Thymus (tissue), 11 donors: ENCODE measurements around the gene PTMS. TPM values are rescaled to one million over a fixed set of nuclear protein-coding genes. Genes with fewer than 3 reads are reported as not detected.

ENCODE experiments used
- DNase-seq, 9 donors: peaks; one replicate each; pipeline ENCODE4 v3.0.0-alpha.2; 2013; ENCODE audit warnings: low spot score in 9 of 9, low read depth in 6 of 9, missing footprints in 1 of 9
- H3K27ac ChIP-seq, 2 donors: one replicate each; pipeline ENCODE4 v1.5.1; 2013; ENCODE audit warnings: control low read depth in 1 of 2, low read depth in 1 of 2, low read length in 1 of 2, mild to moderate bottlenecking in 1 of 2, moderate library complexity in 1 of 2
- H3K27me3 ChIP-seq, 2 donors: one replicate each; pipeline ENCODE4 v1.5.1; 2013; ENCODE audit warnings: low read length in 1 of 2; ENCODE audit not compliant: control insufficient read depth in 2 of 2, insufficient read depth in 1 of 2
- H3K36me3 ChIP-seq, 2 donors: one replicate each; pipeline ENCODE4 v1.5.1; 2013; ENCODE audit warnings: low read length in 1 of 2, mild to moderate bottlenecking in 1 of 2, moderate library complexity in 1 of 2; ENCODE audit not compliant: control insufficient read depth in 2 of 2, insufficient read depth in 2 of 2
- H3K4me1 ChIP-seq, 2 donors: one replicate each; pipeline ENCODE4 v1.5.1; 2013; ENCODE audit warnings: low read length in 2 of 2; ENCODE audit not compliant: control insufficient read depth in 2 of 2, insufficient read depth in 2 of 2
- H3K4me3 ChIP-seq, 2 donors: one replicate each; pipeline ENCODE4 v1.5.1; 2013; ENCODE audit warnings: low read length in 2 of 2, control low read depth in 1 of 2, mild to moderate bottlenecking in 1 of 2
- H3K9me3 ChIP-seq, 2 donors: one replicate each; pipeline ENCODE4 v1.5.1; 2013; ENCODE audit warnings: low read length in 1 of 2, mild to moderate bottlenecking in 1 of 2; ENCODE audit not compliant: control insufficient read depth in 2 of 2, insufficient read depth in 1 of 2
- WGBS: extraction: QIAGEN DNeasy Blood & Tissue Kit; methylation state at CpG from one replicate; pipeline ENCODE4 v1.1.7; 2013; 5-methylcytosine and 5-hydroxymethylcytosine counted together
- polyA plus RNA-seq: library from polyadenylated mRNA; stranded (reverse); fragments of 200-250 nt; gene quantifications from one replicate; pipeline ENCODE4 v1.2.3, GENCODE V29; 2013
- total RNA-seq: library from RNA; stranded (reverse); fragments of 120-200 nt; gene quantifications from one replicate; pipeline ENCODE4 v1.2.4, GENCODE V29; 2013
- donor health status: healthy.

PTMS gene
- total and polyA plus RNA-seq, 2 donors = 21.9 to 186 TPM

DNA sequence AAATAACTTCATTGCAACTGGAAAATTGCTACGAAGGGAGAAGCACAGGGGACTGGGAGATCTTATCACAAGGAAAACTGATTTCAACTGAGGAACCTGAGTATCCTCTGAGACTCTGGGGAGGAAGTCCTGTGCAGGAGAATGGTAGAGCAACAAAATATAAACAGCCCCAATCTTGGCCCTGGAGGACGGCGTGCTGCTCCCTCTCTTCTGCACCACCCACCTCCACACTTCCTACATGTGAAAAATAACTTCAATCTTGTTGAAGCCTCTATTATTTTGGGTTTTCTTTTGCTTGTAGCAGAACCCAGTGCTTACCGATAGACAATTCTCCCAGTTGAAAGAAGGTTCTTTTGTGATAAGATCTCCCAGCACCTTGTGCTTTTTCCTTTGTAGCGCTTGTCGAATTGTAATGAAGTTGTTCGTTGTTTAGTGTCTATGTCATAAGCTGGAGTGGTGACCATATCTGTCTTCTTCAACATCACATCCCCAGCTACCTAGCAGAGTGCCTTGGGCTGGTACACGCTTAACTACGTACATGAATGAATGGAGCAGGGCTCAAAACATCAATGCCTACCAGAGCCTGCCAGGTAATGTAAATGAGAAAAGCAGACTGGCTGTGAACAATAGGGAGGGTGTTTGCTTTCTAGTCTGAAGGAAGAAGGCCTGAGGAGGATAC lies 20.4 kb downstream of the PTMS start:
- Histone ChIP-seq H3K36me3 (peaks cover 0 to 3% of the 10 kb centered on the region in 2 donors), H3K4me3 (peak overlapping the region; percentile 32 to 46), H3K4me1 (peaks cover 64 to 89% of the 10 kb centered on the region in 2 donors), H3K9me3 (peaks cover 0 to 4% of the 10 kb centered on the region in 2 donors), H3K27ac (peak overlapping the region; percentile 47 to 98), H3K27me3 (no peaks in the 10 kb centered on the region)
- DNase-seq = peak in 4 of 9 donors; percentile 65 to 87 (median 76)
- WGBS = 10% methylated on average over 9 of the region's 9 CpGs

DNA sequence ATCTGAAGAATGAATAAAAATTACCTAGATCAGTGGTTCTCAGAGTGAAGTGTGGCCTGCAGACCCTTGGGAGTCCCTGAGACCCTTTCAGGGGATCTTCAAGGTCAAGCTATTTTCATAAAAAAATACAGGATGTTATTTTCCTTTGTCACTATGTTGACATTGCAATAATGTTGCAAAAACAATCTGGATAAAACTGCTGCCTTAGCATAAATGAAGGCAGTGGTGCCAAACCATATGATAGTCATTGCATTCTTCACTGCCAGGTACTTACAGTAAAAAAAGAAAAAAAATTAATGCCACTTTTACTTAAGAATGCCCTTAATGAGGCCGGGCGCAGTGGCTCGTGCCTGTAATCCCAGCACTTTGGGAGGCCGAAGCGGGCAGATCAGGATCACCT lies 21.1 kb downstream of the PTMS start:
- WGBS = 97% methylated on average over 5 of the region's 5 CpGs
- Histone ChIP-seq H3K4me1 (peaks cover 57 to 89% of the 10 kb centered on the region in 2 donors), H3K9me3 (peaks cover 0 to 4% of the 10 kb centered on the region in 2 donors), H3K36me3 (peaks cover 0 to 3% of the 10 kb centered on the region in 2 donors), H3K27me3 (no peaks in the 10 kb centered on the region), H3K27ac (peak overlapping the region; percentile 47 to 98), H3K4me3 (no peak overlapping the region)
- no peak for DNase-seq

GRCh38 chr12:6788972-6789924 lies 23.1 kb downstream of the PTMS start, which contains the start of gene CD4:
CD4 (plus strand) TSS chr12:6789528; CDS start chr12:6800139, 10,611 bp downstream.
- peak in 6 of 9 donors; percentile 68 to 92 (median 83) for DNase-seq
- H3K4me1 ChIP-seq = peaks cover 44 to 85% of the 10 kb centered on the region in 2 donors

DNA sequence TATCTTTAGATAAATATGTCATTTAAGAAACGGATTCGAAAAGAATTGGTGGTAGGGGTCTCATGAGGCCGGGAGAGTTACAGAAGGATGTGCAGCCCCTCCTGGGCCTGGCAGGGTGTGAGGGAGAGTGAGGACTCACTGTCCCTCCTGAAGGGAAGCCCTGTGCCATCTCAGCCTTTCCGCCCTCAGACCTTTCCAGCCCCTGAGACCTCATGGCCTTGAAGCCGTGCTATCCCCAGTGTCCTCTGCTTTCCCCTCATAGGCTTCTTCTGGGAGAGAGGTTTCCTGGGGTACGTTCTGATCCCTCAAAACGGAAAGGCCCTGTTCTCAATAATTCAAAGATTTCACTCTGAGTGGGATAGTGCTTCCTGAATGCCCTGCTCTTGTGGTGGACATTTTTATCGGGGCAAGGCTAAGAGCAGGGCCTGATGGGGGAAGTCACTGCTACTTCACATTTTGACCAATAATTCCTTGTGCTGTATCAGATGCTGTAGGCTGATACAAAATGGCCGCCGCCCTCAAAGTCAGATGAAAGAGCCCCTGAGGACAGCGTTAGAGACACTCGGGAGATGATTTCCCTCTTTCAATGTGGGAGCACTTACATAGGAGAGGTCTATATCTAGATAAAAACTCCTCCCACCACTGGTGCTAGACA lies 24.5 kb downstream of the PTMS start:
- Histone ChIP-seq H3K4me3 (peak overlapping the region; percentile 59 to 94), H3K36me3 (peaks cover 8 to 28% of the 10 kb centered on the region in 2 donors), H3K27ac (peak overlapping the region; percentile 86 to 88), H3K9me3 (peaks cover 0 to 7% of the 10 kb centered on the region in 2 donors), H3K4me1 (peaks cover 33 to 83% of the 10 kb centered on the region in 2 donors), H3K27me3 (peaks cover 0 to 2% of the 10 kb centered on the region in 2 donors)
- DNase-seq = peak in 1 of 9 donors; percentile 75
- WGBS = 62% methylated on average over 12 of the region's 12 CpGs

More at GRCh38 chr12:6788972-6789924, 23.1 kb downstream of the PTMS start, which contains the start of gene CD4:
- H3K9me3 ChIP-seq = peaks cover 0 to 7% of the 10 kb centered on the region in 2 donors
- 36% methylated on average over 18 of the region's 18 CpGs for WGBS
- peak within 1 kb of the TSS; percentile 59 to 94 for H3K4me3 ChIP-seq
- peaks cover 3 to 16% of the 10 kb centered on the region in 2 donors for H3K36me3 ChIP-seq
- peak within 1 kb of the TSS; percentile 88 to 92 for H3K27ac ChIP-seq
- no peaks in the 10 kb centered on the region for H3K27me3 ChIP-seq

DNA sequence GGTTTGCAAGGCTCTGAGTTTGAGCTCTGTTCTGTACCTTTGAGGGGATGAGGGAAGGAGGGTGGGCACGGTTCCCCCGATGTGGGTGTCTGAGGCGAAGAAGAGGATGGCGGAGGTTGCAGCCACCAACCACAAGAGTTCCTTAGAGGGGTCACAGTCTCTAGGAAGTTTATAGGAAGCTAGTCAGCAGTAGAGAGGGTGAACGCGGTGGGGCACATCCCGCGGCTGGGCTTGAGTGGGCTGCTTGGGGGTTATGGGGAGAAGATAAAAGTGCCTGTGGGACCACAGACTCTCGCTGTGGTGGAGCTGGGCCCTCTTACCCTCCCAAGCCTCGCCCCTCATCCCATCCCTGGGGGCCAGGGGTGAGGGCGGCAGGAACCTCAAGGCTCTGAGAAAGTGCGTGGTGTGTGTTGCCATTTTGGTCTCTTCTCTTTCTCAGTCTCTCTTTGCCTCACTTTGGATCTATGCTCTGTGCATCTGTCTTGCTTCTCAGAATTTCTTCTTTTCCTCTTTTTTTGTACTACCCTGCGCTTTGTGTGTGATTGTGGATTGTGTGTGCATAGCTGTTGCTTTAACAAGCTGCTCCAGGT lies 25.9 kb downstream of the PTMS start:
- Histone ChIP-seq H3K9me3 (peaks cover 0 to 7% of the 10 kb centered on the region in 2 donors), H3K27ac (peak overlapping the region; percentile 86 to 88), H3K4me1 (peaks cover 24 to 81% of the 10 kb centered on the region in 2 donors), H3K36me3 (peaks cover 22 to 42% of the 10 kb centered on the region in 2 donors), H3K4me3 (peak overlapping the region; percentile 59 to 94), H3K27me3 (peaks cover 0 to 4% of the 10 kb centered on the region in 2 donors)
- WGBS = 11% methylated on average over 13 of the region's 13 CpGs
- DNase-seq = peak in 3 of 9 donors; percentile 50 to 74 (median 56)

DNA sequence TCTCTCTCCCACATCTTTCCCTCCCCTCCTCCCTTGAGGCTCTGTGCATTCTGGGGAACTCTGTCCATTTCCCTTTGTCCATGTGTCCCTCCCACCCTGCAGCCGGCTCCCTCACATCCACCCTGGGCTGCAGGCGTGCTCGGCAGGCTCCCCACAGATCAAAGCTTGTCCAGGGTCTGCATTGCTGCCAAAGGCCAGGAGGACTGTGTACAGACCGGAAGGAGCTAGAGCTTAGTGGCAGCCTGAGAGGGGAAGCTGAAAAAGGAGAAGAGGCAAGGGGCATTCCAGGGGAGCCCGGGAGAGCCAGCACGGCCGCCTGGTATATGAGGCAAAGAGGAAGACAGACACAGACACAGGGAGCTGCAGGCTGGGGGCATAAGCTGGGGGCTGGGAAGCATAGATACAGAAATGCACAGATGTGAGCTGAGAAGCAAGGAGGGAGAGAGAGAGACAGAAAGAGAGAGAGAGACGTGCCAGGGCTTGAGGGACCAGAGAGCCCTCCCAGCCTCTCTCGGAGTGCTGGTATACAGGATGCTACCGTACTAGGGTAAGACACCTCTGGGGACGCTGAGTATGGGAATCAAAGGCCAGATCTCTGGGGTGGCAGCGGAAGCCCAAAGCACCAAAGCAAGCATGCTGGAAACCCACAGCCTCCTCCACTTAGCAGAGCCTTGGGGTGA lies 26.5 kb downstream of the PTMS start:
- Histone ChIP-seq H3K4me3 (peak overlapping the region; percentile 59 to 94), H3K4me1 (peaks cover 23 to 79% of the 10 kb centered on the region in 2 donors), H3K36me3 (peaks cover 25 to 49% of the 10 kb centered on the region in 2 donors), H3K9me3 (peaks cover 0 to 7% of the 10 kb centered on the region in 2 donors), H3K27ac (peak overlapping the region; percentile 86 to 88), H3K27me3 (peaks cover 0 to 4% of the 10 kb centered on the region in 2 donors)
- DNase-seq = peak in 3 of 9 donors; percentile 54 to 76 (median 59)
- 12% methylated on average over 12 of the region's 12 CpGs for WGBS

DNA sequence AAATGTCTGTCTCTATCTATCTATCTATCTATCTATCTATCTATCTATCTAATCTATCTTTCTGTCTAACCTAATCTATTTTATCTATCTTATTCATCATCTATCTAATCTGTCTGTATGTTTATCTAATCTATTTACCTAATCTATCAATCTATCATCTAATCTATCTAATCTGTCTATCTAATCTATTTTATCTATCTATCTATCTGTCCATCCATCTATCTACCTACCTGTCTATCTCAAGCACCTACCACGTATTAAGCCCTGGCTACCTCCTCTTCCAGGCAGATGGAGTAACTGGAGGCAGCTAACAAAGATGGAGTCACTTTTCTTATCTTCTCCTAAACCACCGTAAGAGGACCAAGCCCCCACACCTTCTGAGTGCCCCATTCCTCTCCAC lies 28.9 kb downstream of the PTMS start:
- H3K36me3 ChIP-seq = peaks cover 42 to 69% of the 10 kb centered on the region in 2 donors
- peaks cover 12 to 64% of the 10 kb centered on the region in 2 donors for H3K4me1 ChIP-seq
- H3K27me3 ChIP-seq = peaks cover 0 to 4% of the 10 kb centered on the region in 2 donors
- WGBS = 95% methylated on average over 2 of the region's 2 CpGs
- H3K27ac ChIP-seq = no peak overlapping the region
- DNase-seq = no peak
- no peak overlapping the region for H3K4me3 ChIP-seq
- H3K9me3 ChIP-seq = peaks cover 0 to 2% of the 10 kb centered on the region in 2 donors

DNA sequence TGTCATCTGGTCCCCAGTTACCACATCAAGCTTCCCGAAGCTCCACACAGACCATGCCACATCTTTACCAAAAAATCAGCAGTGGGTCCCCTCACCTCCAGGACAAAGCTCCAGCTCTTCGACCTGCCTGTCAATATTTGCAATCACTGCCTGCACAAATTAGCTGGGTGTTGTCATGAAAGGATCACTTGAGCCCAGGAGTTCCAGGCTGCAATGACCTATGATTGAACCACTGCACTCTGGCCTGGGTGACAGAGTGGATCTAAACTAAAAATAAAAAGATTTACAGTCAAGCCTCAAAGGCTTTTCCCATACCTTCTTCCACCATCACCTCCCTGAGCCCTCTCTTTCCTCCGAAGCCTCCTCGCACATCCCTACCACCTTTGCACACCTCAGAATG lies 30.4 kb downstream of the PTMS start:
- no peak overlapping the region for H3K4me3 ChIP-seq
- 98% methylated on average over 4 of the region's 4 CpGs for WGBS
- H3K36me3 ChIP-seq = peaks cover 48 to 81% of the 10 kb centered on the region in 2 donors
- peaks cover 0 to 2% of the 10 kb centered on the region in 2 donors for H3K9me3 ChIP-seq
- H3K27ac ChIP-seq = no peak overlapping the region
- H3K27me3 ChIP-seq = peaks cover 0 to 4% of the 10 kb centered on the region in 2 donors
- peaks cover 12 to 55% of the 10 kb centered on the region in 2 donors for H3K4me1 ChIP-seq
- DNase-seq = no peak
